Measurements from ENCODE around the gene TRAM2.

DNA sequence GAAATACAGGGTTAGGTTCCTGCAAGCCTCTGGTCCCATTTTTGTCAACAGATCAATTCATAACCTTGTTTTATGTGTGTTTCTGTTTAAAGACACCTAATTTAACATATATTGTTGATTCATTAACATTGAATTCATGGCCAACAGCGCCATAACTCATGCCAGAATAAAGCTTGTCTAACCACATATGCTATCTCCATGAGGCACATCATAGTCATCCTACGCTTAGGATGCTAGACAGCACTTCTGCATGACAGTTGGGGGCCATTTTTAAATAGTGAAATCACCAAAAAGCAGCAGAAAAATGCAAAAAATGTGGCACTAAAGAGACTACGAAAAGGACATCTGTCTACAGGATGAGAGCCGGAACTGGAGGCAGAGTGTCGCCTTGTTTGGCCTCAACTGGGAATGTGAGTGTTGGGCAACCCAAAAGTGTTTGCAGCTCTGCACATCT lies 37.9 kb downstream of the TRAM2 start:
- TF ChIP-seq, protein P1, sequence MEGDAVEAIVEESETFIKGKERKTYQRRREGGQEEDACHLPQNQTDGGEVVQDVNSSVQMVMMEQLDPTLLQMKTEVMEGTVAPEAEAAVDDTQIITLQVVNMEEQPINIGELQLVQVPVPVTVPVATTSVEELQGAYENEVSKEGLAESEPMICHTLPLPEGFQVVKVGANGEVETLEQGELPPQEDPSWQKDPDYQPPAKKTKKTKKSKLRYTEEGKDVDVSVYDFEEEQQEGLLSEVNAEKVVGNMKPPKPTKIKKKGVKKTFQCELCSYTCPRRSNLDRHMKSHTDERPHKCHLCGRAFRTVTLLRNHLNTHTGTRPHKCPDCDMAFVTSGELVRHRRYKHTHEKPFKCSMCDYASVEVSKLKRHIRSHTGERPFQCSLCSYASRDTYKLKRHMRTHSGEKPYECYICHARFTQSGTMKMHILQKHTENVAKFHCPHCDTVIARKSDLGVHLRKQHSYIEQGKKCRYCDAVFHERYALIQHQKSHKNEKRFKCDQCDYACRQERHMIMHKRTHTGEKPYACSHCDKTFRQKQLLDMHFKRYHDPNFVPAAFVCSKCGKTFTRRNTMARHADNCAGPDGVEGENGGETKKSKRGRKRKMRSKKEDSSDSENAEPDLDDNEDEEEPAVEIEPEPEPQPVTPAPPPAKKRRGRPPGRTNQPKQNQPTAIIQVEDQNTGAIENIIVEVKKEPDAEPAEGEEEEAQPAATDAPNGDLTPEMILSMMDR (IDR thresholded peaks at IDR 0.05; ENCODE audit: extremely low read depth in 1 of 2, insufficient read depth in 1 of 2, low read depth in 1 of 2, low read length in 2 of 2), result no peak
- TF ChIP-seq POLR2A (IDR thresholded peaks at IDR 0.05; ENCODE audit: low read depth, low read length) (no peak), POLR2AphosphoS5 (IDR thresholded peaks at IDR 0.05; ENCODE audit: insufficient read depth, low read depth, low read length) (no peak), MAX (IDR thresholded peaks at IDR 0.05; ENCODE audit: insufficient read depth, insufficient read length) (no peak), FOS (IDR thresholded peaks at IDR 0.05; ENCODE audit: borderline replicate concordance, insufficient read depth, low read length) (no peak)

All from endothelial cell of umbilical vein (primary cell).